Measurements from ENCODE around the gene KRTAP2-1.

DNA sequence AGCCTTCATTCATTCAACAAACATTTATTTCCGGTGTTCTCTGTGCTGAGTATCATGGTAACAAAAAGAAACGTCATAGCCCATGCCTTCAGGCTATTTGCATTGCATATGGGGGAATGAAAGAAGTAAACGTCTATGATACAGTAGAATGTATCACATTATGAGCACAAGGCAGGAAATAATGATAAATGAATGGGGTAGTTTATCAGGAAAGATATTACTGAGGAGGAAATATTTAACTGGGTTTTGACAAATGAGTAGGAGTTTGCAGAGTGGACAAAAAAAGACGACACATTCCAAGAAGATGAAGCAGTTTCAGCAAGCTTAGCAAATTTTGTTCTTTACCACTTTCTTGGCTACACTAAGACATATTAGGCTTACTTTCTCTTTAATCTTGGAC lies 35.5 kb upstream of the KRTAP2-1 start:
- no peak for TF ChIP-seq CTCF (IDR thresholded peaks at IDR 0.05)
- no peak for TF ChIP-seq POLR2A (IDR thresholded peaks at IDR 0.05)

Data from gastroesophageal sphincter (tissue), 3 donors.